HG03060 (cell line): ENCODE results near the gene FIBP.
"Not testable (repeated sequence)": the region's sequence is repeated elsewhere in the genome, so short reads cannot be mapped to it uniquely, and the experiment has no call there.

ENCODE experiments used
- ATAC-seq: cut with Tn5 transposase; IDR thresholded peaks from one replicate; pipeline ENCODE4 v1.9.1; 2021; ENCODE audit warnings: low read depth, moderate number of reproducible peaks; ENCODE audit not compliant: unreplicated experiment

FIBP gene

GRCh38 chr11:65849771-65850216, 38.5 kb downstream of the FIBP start:
- no peak for ATAC-seq

GRCh38 chr11:65849366-65849765, 38.9 kb downstream of the FIBP start:
- no peak for ATAC-seq

GRCh38 chr11:65848693-65849092, 39.6 kb downstream of the FIBP start:
- ATAC-seq = not testable (repeated sequence)

GRCh38 chr11:65847746-65848145, 40.5 kb downstream of the FIBP start:
- no peak for ATAC-seq

- no peak for ATAC-seq
These were observed 43.9 kb downstream of the FIBP start for GRCh38 chr11:65844231-65844872.

GRCh38 chr11:65843811-65844210, 44.5 kb downstream of the FIBP start:
- no peak for ATAC-seq

GRCh38 chr11:65842144-65842543, 46.1 kb downstream of the FIBP start:
- ATAC-seq = no peak

GRCh38 chr11:65834202-65834601, 54.1 kb downstream of the FIBP start:
- no peak for ATAC-seq
